GM19035 (cell line): ENCODE measurements around the gene METTL21C.

Source experiments
- ATAC-seq: cut with Tn5 transposase; IDR thresholded peaks from one replicate; pipeline ENCODE4 v1.9.1; 2021; ENCODE audit not compliant: unreplicated experiment

Gene METTL21C

GRCh38 chr13:102667911-102668310, 26.9 kb downstream of the METTL21C start:
- ATAC-seq = no peak

GRCh38 chr13:102667023-102667422, 27.8 kb downstream of the METTL21C start:
- no peak for ATAC-seq

DNA sequence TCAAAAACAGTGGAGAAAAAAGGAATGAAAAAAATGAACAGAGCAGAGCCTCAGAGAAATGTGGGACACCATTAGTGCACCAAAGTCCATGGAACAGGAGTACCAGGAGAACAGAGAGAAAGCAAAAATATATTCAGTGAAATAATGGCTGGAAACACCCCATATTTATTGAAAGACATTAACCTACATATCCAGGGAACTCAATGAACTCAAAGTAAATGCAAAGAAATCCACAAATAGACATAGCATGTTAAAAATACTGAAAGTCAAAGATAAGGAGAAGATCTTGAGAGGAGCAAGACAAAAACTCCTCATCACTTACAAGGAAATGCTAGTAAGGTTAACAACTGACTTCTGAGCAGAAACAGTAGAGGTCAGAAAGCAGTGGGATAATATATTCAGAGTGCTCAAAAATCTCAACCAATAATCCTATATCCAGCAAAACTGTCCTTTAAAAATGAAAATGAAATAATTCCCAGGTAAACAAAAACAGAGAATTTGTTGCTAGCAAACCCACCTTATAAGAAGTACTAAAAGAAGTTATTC, 35.6 kb downstream of the METTL21C start:
- no peak for ATAC-seq

DNA sequence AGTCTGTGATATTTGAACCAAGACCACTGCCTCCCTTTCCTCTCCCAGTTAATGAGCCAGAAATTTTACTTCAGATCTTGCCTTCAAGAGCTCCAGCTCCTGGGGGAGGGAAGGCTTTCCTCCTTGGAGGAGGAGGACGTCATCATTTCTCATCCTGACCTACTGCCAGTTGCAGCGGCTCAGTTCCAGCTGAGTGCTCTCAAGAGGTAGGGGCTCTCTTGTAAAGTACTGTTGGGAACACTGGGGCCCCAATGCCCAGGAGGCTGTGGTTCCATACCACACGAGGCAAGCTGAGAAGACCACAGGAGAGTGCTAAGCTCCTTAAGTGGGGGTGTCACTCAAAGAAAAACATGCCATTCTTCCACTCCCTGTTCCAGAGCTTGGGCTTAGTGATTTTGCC, 36.2 kb downstream of the METTL21C start:
- no peak for ATAC-seq

DNA sequence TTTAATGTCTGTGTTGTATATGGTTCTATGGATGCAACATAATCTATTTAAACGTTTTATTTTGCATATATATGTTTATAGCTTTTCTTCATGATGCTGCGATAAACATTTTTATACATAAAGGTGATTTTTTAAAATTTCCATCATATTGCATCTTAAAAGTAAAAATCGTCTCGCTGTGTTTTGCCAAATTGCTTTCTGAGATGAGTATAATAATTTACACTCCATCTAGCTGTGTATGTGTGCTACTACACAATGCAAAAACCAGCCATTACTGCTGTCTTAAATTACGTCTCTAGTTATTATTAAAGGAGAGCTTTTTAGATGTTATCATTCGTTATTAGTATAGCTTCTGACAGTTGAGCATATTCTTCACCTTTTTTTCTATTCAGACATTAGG, 37.2 kb downstream of the METTL21C start:
- no peak for ATAC-seq

- no peak for ATAC-seq
Measured at GRCh38 chr13:102654756-102655155, 40.1 kb downstream of the METTL21C start.

GRCh38 chr13:102651892-102652291, 43.0 kb downstream of the METTL21C start:
- no peak for ATAC-seq

- ATAC-seq = no peak
Measured at GRCh38 chr13:102651392-102651791, 43.5 kb downstream of the METTL21C start.

DNA sequence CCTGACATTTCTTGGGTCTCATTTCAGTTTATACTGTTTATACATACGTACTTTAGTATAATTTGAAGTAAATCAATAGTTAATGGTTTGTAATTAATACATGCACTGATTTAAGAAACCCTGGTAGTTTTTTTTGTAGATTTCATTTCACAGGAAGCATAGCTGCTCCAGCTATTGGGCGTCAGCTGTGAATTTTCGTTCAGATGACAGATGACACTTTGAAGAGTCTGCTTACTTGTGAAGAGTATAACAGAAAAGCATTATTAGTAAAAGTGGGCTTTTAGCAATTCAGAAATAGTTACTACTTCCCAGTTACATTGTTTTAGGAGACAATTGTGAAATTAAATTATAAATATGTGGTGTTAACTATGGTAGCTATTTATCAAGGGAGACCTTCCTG, 44.4 kb downstream of the METTL21C start:
- ATAC-seq = no peak

- ATAC-seq = no peak
Measured at GRCh38 chr13:102648046-102648445, 46.8 kb downstream of the METTL21C start.

DNA sequence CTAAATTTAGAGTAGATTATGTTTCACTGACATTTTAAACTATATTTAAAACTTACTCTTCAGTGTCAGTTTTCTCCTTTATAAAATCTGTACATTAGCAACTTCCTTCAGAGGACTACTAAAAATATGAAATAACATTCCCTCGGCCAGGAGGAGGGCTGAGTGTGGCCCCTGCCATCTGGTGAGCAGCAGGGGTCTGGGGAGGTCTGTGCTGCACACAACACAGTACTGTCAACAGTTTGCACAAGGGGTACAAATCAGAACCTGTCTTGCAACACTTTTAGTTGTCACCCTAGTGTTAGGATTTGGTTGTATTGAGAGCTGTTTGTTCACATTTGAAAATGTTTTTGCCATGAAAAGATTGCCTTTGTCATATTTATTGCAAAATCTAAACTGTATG, 49.1 kb downstream of the METTL21C start:
- no peak for ATAC-seq

DNA sequence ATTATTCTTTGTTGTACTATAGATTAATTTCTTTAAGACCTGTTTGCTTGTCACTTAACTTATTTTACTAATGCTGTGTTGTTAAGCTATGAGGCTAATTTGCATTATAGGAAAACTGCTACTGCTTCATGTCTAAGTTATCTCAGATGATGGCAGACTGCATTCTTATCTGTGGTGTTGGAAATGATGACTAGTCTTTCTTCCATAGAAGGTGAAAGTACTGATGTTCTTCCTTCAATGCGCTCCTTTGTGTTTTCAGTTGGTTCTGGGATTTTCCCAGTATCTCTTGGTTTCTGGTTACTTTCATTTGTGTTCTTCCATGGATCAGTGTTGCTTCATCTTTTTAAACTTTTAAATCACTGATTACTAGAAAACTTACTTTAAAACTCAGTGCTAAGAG, 51.2 kb downstream of the METTL21C start:
- ATAC-seq = no peak

DNA sequence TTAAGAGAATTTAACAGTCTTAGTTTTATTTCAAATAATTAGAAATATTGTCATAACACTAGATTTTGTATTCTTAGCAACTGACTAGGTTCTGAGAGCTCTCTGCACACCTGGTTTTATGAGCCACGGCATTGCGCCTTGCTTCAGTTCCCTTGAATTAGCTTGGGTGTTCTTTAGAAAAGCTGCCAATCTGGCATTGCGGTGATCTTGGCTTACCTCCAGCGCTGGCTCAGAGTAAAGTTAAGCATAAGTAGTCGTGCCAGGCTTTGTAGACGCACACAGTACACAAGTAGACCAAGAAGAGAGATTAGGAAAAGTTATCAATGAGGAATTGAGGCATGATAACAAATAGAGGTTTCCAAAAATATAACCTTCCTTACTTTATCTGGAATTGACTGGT, 52.4 kb downstream of the METTL21C start:
- no peak for ATAC-seq

GRCh38 chr13:102642029-102642428, 52.8 kb downstream of the METTL21C start:
- ATAC-seq = no peak

- no peak for ATAC-seq
Measured at GRCh38 chr13:102638741-102639140, 56.1 kb downstream of the METTL21C start.
